Mammary epithelial cell (primary cell): ENCODE data around the gene EXOC3L1.
A peak's percentile ranks its signal among the peaks of the same experiment; 100 is the strongest.

Source experiments
- EZH2 ChIP-seq: IDR thresholded peaks from 2 replicates; pipeline ENCODE4 v1.6.1; 2012; ENCODE audit warnings: low read length, inconsistent platforms, borderline replicate concordance
- TF ChIP-seq, protein P1 (sequence below), 2 donors: IDR thresholded peaks in 1 of 2; conservative IDR thresholded peaks in 1 of 2; 2 replicates each; pipeline ENCODE4 v1.5.1; 2011 to 2012; ENCODE audit warnings: inconsistent platforms in 2 of 2, low read length in 2 of 2, mild to moderate bottlenecking in 2 of 2, control low read depth in 1 of 2, low read depth in 1 of 2; ENCODE audit not compliant: insufficient read depth in 1 of 2; ENCODE audit errors: extremely low read depth in 1 of 2

DNA sequence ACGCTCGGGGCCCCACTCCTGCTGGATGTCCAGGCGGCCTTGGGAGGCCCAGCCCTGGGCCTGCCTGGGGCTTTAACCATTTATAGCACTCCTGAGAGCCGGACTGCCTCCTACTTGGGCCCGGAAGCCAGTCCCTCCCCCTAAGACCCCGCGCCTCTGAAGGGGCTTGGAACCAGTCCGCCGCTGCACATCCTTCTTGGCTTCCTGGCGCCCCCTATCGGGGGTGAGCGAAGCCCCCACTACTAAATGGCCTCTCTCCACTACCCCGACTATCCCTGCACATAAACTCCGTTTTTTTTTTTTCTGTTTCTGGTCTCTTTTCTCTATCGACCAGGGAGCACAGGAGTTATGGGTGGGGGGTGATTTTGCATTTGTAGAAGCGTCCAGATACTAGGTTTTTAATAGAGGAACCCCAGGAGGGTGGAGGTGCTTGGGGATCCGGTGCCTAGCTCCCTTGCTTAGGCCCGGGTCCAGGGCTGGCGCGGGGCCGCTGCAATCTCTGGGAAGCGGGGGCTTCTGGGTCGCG, 20.2 kb downstream of the EXOC3L1 start:
- TF ChIP-seq, protein P1, sequence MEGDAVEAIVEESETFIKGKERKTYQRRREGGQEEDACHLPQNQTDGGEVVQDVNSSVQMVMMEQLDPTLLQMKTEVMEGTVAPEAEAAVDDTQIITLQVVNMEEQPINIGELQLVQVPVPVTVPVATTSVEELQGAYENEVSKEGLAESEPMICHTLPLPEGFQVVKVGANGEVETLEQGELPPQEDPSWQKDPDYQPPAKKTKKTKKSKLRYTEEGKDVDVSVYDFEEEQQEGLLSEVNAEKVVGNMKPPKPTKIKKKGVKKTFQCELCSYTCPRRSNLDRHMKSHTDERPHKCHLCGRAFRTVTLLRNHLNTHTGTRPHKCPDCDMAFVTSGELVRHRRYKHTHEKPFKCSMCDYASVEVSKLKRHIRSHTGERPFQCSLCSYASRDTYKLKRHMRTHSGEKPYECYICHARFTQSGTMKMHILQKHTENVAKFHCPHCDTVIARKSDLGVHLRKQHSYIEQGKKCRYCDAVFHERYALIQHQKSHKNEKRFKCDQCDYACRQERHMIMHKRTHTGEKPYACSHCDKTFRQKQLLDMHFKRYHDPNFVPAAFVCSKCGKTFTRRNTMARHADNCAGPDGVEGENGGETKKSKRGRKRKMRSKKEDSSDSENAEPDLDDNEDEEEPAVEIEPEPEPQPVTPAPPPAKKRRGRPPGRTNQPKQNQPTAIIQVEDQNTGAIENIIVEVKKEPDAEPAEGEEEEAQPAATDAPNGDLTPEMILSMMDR (conservative IDR thresholded peaks at IDR 0.05 in 1 of 2, IDR thresholded peaks at IDR 0.05 in 1 of 2; ENCODE audit: extremely low read depth in 1 of 2, insufficient read depth in 1 of 2, low read depth in 1 of 2, low read length in 2 of 2) = peak; percentile 34 to 54
- TF ChIP-seq EZH2 = no peak
